ENCODE data around the gene LOXL1.

Gene LOXL1

GRCh38 chr15:73944161-73945129, 18.2 kb downstream of the LOXL1 start:
- no peak overlapping the region for H3K4me3 ChIP-seq (ENCODE audit: control insufficient read depth, low read depth, low read length)
- DNase-seq (ENCODE audit: low read depth): no peak
- no peak for TF ChIP-seq CTCF (conservative IDR thresholded peaks at IDR 0.05; ENCODE audit: control insufficient read depth, insufficient read depth, low read depth, low read length)

GRCh38 chr15:73945130-73945508, 18.9 kb downstream of the LOXL1 start:
- DNase-seq (ENCODE audit: low read depth): no peak
- no peak for TF ChIP-seq CTCF (conservative IDR thresholded peaks at IDR 0.05; ENCODE audit: control insufficient read depth, insufficient read depth, low read depth, low read length)
- H3K4me3 ChIP-seq (ENCODE audit: control insufficient read depth, low read depth, low read length): no peak overlapping the region

GRCh38 chr15:73946046-73946721, 19.9 kb downstream of the LOXL1 start:
- no peak for DNase-seq (ENCODE audit: low read depth)
- no peak overlapping the region for H3K4me3 ChIP-seq (ENCODE audit: control insufficient read depth, low read depth, low read length)
- no peak for TF ChIP-seq CTCF (conservative IDR thresholded peaks at IDR 0.05; ENCODE audit: control insufficient read depth, insufficient read depth, low read depth, low read length)

- no peak for DNase-seq (ENCODE audit: low read depth)
- TF ChIP-seq CTCF (conservative IDR thresholded peaks at IDR 0.05; ENCODE audit: control insufficient read depth, insufficient read depth, low read depth, low read length): no peak
- no peak overlapping the region for H3K4me3 ChIP-seq (ENCODE audit: control insufficient read depth, low read depth, low read length)
These were observed 20.6 kb downstream of the LOXL1 start for GRCh38 chr15:73946795-73947370.

- H3K4me3 ChIP-seq (ENCODE audit: control insufficient read depth, low read depth, low read length): no peak overlapping the region
- no peak for TF ChIP-seq CTCF (conservative IDR thresholded peaks at IDR 0.05; ENCODE audit: control insufficient read depth, insufficient read depth, low read depth, low read length)
- no peak for DNase-seq (ENCODE audit: low read depth)
These were observed 21.4 kb downstream of the LOXL1 start for GRCh38 chr15:73947651-73948050.

- DNase-seq (ENCODE audit: low read depth): no peak
- TF ChIP-seq CTCF (conservative IDR thresholded peaks at IDR 0.05; ENCODE audit: control insufficient read depth, insufficient read depth, low read depth, low read length): no peak
- H3K4me3 ChIP-seq (ENCODE audit: control insufficient read depth, low read depth, low read length): no peak overlapping the region
These were observed 22.1 kb downstream of the LOXL1 start for GRCh38 chr15:73948396-73948795.

Measured in fibroblast of mammary gland (primary cell).